HepG2 (cell line): ENCODE results near the gene GCLM. TPM values are rescaled to one million over a fixed set of nuclear protein-coding genes. Genes with fewer than 3 reads are reported as not detected.

Source experiments
- ATAC-seq: fragments of 200-7000 bp; cut with Tn5 transposase; 3 replicates; pipeline ENCODE4 v1.9.1; 2020; ENCODE audit warnings: mild to moderate bottlenecking, moderate library complexity
- BruUV-seq: library from RNA; stranded (reverse); fragments of 400-500 nt; replicated peaks from 2 replicates; lab custom pipeline; 2021; lab: Mats Ljungman, UMichigan
- CTCF ChIA-PET: fragments of 300-600 bp; formaldehyde crosslinking; extraction: SDS; loops from one replicate; lab custom pipeline; 2021; ENCODE audit warnings: low total read pairs, inconsistent platforms, low intra/inter-chr PET ratio; lab: Yijun Ruan, JAX
- POLR2A ChIA-PET: fragments of 350-600 bp; sonication (Branson Sonifier 250); formaldehyde crosslinking; loops from one replicate; lab custom pipeline; 2020; ENCODE audit warnings: antibody characterized with exemption, inconsistent platforms; lab: Yijun Ruan, JAX
- DNase-seq: peaks from one replicate; pipeline ENCODE4 v3.0.0-alpha.2; 2015; ENCODE audit warnings: low spot score
- FAIRE-seq: peaks from 3 replicates; lab custom pipeline; 2011; peaks lifted over from hg19 to GRCh38; lab: Jason Lieb, UNC
- H2AFZ ChIP-seq: one replicate; pipeline ENCODE4 v1.6.1; 2011; ENCODE audit warnings: low read length, inconsistent platforms
- H3K27ac ChIP-seq: fragments of 300-600 bp; 3 replicates; pipeline ENCODE4 v1.8.0; 2011; ENCODE audit warnings: mixed run types, mild to moderate bottlenecking, mixed read lengths, low read length, inconsistent platforms; ENCODE audit not compliant: insufficient read depth; ENCODE audit errors: extremely low read length
- H3K27me3 ChIP-seq, 2 experiments: fragments of 200-600 bp in 1 of 2; 2 replicates in 1 of 2; 3 replicates in 1 of 2; pipeline versions ENCODE4 v1.6.0 to v1.8.0; 2011; ENCODE audit warnings: low read length in 2 of 2, mild to moderate bottlenecking in 2 of 2, moderate library complexity in 2 of 2, inconsistent platforms in 1 of 2; ENCODE audit not compliant: insufficient read depth in 2 of 2, control insufficient read depth in 1 of 2
- H3K36me3 ChIP-seq, 2 experiments: fragments of 200-600 bp in 1 of 2; replicated peaks in 1 of 2; 2 replicates in 1 of 2; 3 replicates in 1 of 2; pipeline versions ENCODE4 v1.5.1 to v1.8.0; 2011; ENCODE audit warnings: low read length in 2 of 2, inconsistent platforms in 1 of 2; ENCODE audit not compliant: insufficient read depth in 2 of 2, control insufficient read depth in 1 of 2
- H3K4me1 ChIP-seq: 2 replicates; pipeline ENCODE4 v1.5.1; 2012; ENCODE audit warnings: low read length, inconsistent platforms; ENCODE audit not compliant: insufficient read depth
- H3K4me2 ChIP-seq: 2 replicates; pipeline ENCODE4 v1.6.0; 2011; ENCODE audit warnings: low read depth, low read length, inconsistent platforms
- H3K4me3 ChIP-seq, 3 experiments: fragments of 200-600 bp in 1 of 3; sonication (generic), shearing (Covaris generic) in 1 of 3; replicated peaks in 1 of 3; 2 replicates each; pipeline ENCODE4 v1.5.1; 2011 to 2016; ENCODE audit warnings: low read length in 3 of 3, inconsistent platforms in 2 of 3, low read depth in 2 of 3, mild to moderate bottlenecking in 2 of 3, control low read depth in 1 of 3, mixed read lengths in 1 of 3; ENCODE audit not compliant: insufficient read depth in 1 of 3
- H3K79me2 ChIP-seq: one replicate; pipeline ENCODE4 v1.6.1; 2011; ENCODE audit warnings: low read length, inconsistent platforms; ENCODE audit not compliant: insufficient read depth
- H3K9ac ChIP-seq: 2 replicates; pipeline ENCODE4 v1.6.0; 2011; ENCODE audit warnings: mild to moderate bottlenecking, low read depth, low read length, inconsistent platforms; ENCODE audit not compliant: insufficient read depth
- H3K9me3 ChIP-seq: 2 replicates; pipeline ENCODE4 v1.5.1; 2012; ENCODE audit warnings: mild to moderate bottlenecking, low read length
- H4K20me1 ChIP-seq: 2 replicates; pipeline ENCODE4 v1.6.0; 2011; ENCODE audit warnings: inconsistent platforms, mild to moderate bottlenecking, low read length, moderate library complexity; ENCODE audit not compliant: insufficient read depth
- ARID2 ChIP-seq: sonication (generic); formaldehyde crosslinking; IDR thresholded peaks from 2 replicates; pipeline ENCODE4 v1.8.1; 2022; ENCODE audit warnings: mild to moderate bottlenecking, missing genetic modification reagents, borderline replicate concordance
- ATRX ChIP-seq: sonication (generic); formaldehyde crosslinking; IDR thresholded peaks from 2 replicates; pipeline ENCODE4 v1.4.0; 2020; ENCODE audit warnings: missing genetic modification reagents, borderline replicate concordance
- CEBPZ ChIP-seq: IDR thresholded peaks from 2 replicates; pipeline ENCODE4 v1.6.1; 2012; ENCODE audit warnings: low read length, improper control_type of control experiment
- DNMT3B ChIP-seq: conservative IDR thresholded peaks from 2 replicates; pipeline ENCODE4 v1.6.1; 2016; ENCODE audit warnings: missing biosample characterization, control low read depth
- HMG20A ChIP-seq: IDR thresholded peaks from 2 replicates; pipeline ENCODE4 v1.6.1; 2016; ENCODE audit warnings: borderline replicate concordance
- IKZF4 ChIP-seq: sonication (generic); formaldehyde crosslinking; IDR thresholded peaks from 2 replicates; pipeline ENCODE4 v1.5.1; 2020; ENCODE audit warnings: borderline replicate concordance, mild to moderate bottlenecking, low read depth, missing genetic modification reagents; ENCODE audit errors: not compliant biosample characterization
- NR2F2 ChIP-seq: IDR thresholded peaks from 2 replicates; pipeline ENCODE4 v1.6.1; 2012; ENCODE audit warnings: low read depth, inconsistent platforms, borderline replicate concordance
- ZNF781 ChIP-seq: sonication (generic); formaldehyde crosslinking; IDR thresholded peaks from 2 replicates; pipeline ENCODE4 v1.5.1; 2020; ENCODE audit warnings: borderline replicate concordance, mild to moderate bottlenecking, missing genetic modification reagents; ENCODE audit errors: not compliant biosample characterization
- WGBS: methylation state at CpG from one replicate; pipeline ENCODE4 v1.1.6; 2017; ENCODE audit warnings: low lambda C conversion rate; 5-methylcytosine and 5-hydroxymethylcytosine counted together
- in situ Hi-C: cut with HindIII; loops from 2 replicates; pipeline ENCODE4 v1.10.0; 2017; ENCODE audit warnings: low pct_unique_long_range_greater_than_20kb; ENCODE audit not compliant: extremely low pct_ligation_motif_present
- intact Hi-C: fragments of 100-400 bp; cut with micrococcal nuclease; formaldehyde crosslinking; loops from one replicate; pipeline ENCODE4 v1.10.0; 2022; ENCODE audit not compliant: unreplicated experiment
- polyA plus RNA-seq, 8 experiments: library from polyadenylated mRNA; depleted of rRNA in 3 of 8; stranded (reverse) in 7 of 8; unstranded in 1 of 8; fragments of >200 nt; fragmentation: Illumina TruSeq in 4 of 8; extraction: Trizol in 4 of 8; gene quantifications; 2 replicates each; pipeline versions ENCODE4 v1.2.1 to v1.2.3, GENCODE V29; 2011 to 2016; ENCODE audit warnings: low read depth in 4 of 8, missing spikeins in 1 of 8, mixed read lengths in 1 of 8; ENCODE audit not compliant: insufficient read depth in 1 of 8
- total RNA-seq, 5 experiments: library from RNA; depleted of rRNA; stranded (reverse); fragments of >200 nt; fragmentation: Illumina TruSeq; extraction: Trizol; gene quantifications; 2 replicates each; pipeline ENCODE4 v1.2.3, GENCODE V29; 2016; ENCODE audit warnings: low read depth in 1 of 5

The GCLM gene
- total and polyA plus RNA-seq, 2 of the 13 experiments (the other 11 are each of a cell fraction or from before 2014, with no cell fraction given) = 8.7 to 29.9 TPM

GRCh38 chr1:93878501-93878888 is 30.7 kb downstream of the GCLM start:
- 1% methylated on average over 14 of the region's 20 CpGs for WGBS
- ChIA-PET POLR2A (interaction anchor here (0.8 to 2.2 kb wide), 10 partner anchors 10 to 445 kb away, joined by 3 to 26 read pairs (median 6); partner anchors contain the start of gene GCLM), CTCF (no interaction called here)
- BruUV-seq = TSS peak; percentile 66
- H4K20me1 ChIP-seq = peaks cover 3% of the 10 kb centered on the region; the same call in 1 of the 2 replicates
- H3K9ac ChIP-seq = peak overlapping the region; percentile 99
- intact Hi-C loops (no loop called here), in situ Hi-C loops (no loop called here)
- peak overlapping the region; percentile 84 to 97 (median 95) for H3K4me3 ChIP-seq
- no peaks in the 10 kb centered on the region for H3K9me3 ChIP-seq
- no peak overlapping the region for H2AFZ ChIP-seq
- peaks cover 31% of the 10 kb centered on the region for H3K79me2 ChIP-seq
- H3K27ac ChIP-seq = peak overlapping the region; percentile 92
- DNase-seq = peak; percentile 9
- H3K4me2 ChIP-seq = peak overlapping the region; percentile 82
- H3K4me1 ChIP-seq = peaks cover 31% of the 10 kb centered on the region
- FAIRE-seq = no peak
- no peak for TF ChIP-seq DNMT3B (CRISPR knock-in tag)
- peak; percentile 9 for TF ChIP-seq ZNF781
- 0 out of 2 replicates have a peak, but pooled peaks have one; percentile 15 for TF ChIP-seq ARID2 (CRISPR knock-in tag)
- peak; percentile 40 for ATAC-seq
- no peaks in the 10 kb centered on the region; a peak in 1 of 5 replicates for H3K27me3 ChIP-seq
- H3K36me3 ChIP-seq = peaks cover 7 to 39% of the 10 kb centered on the region in 2 experiments; a peak in 4 of 5 replicates

GRCh38 chr1:93877529-93877928 is 31.7 kb downstream of the GCLM start:
- peaks cover 7 to 46% of the 10 kb centered on the region in 2 experiments; a peak in 4 of 5 replicates for H3K36me3 ChIP-seq
- H2AFZ ChIP-seq = no peak overlapping the region
- FAIRE-seq (no peak), ATAC-seq (no peak), DNase-seq (no peak)
- peaks cover 3% of the 10 kb centered on the region; the same call in 1 of the 2 replicates for H4K20me1 ChIP-seq
- 93% methylated on average over 4 of the region's 4 CpGs for WGBS
- ChIA-PET CTCF (no interaction called here), POLR2A (no interaction called here)
- no TSS peak for BruUV-seq
- H3K9ac ChIP-seq = 0 out of 2 replicates have a peak overlapping the region, but pooled peaks have one; percentile 13
- intact Hi-C loops (no loop called here), in situ Hi-C loops (no loop called here)
- H3K27ac ChIP-seq = no peak overlapping the region
- no peaks in the 10 kb centered on the region; a peak in 1 of 5 replicates for H3K27me3 ChIP-seq
- H3K79me2 ChIP-seq = peaks cover 31% of the 10 kb centered on the region
- H3K4me3 ChIP-seq = peak overlapping the region; percentile 84 to 97 (median 95); a peak in 4 of 6 replicates
- no peaks in the 10 kb centered on the region for H3K9me3 ChIP-seq
- H3K4me2 ChIP-seq = peak overlapping the region; percentile 82
- H3K4me1 ChIP-seq = peaks cover 31% of the 10 kb centered on the region
- no peak for TF ChIP-seq CEBPZ
- no peak for TF ChIP-seq HMG20A (CRISPR knock-in tag)
- TF ChIP-seq NR2F2 = no peak
- TF ChIP-seq ATRX (CRISPR knock-in tag) = no peak
- no peak for TF ChIP-seq IKZF4 (CRISPR knock-in tag)
- TF ChIP-seq, all 625 proteins: peak for 0
